NCI-H82 (cell line): ENCODE results near the gene CLIC1.
A peak's percentile ranks its signal among the peaks of the same experiment; 100 is the strongest.

Source experiments
- DNase-seq: peaks from one replicate; lab custom pipeline; 2025; lab: John Stamatoyannopoulos, UW

CLIC1 gene

DNA sequence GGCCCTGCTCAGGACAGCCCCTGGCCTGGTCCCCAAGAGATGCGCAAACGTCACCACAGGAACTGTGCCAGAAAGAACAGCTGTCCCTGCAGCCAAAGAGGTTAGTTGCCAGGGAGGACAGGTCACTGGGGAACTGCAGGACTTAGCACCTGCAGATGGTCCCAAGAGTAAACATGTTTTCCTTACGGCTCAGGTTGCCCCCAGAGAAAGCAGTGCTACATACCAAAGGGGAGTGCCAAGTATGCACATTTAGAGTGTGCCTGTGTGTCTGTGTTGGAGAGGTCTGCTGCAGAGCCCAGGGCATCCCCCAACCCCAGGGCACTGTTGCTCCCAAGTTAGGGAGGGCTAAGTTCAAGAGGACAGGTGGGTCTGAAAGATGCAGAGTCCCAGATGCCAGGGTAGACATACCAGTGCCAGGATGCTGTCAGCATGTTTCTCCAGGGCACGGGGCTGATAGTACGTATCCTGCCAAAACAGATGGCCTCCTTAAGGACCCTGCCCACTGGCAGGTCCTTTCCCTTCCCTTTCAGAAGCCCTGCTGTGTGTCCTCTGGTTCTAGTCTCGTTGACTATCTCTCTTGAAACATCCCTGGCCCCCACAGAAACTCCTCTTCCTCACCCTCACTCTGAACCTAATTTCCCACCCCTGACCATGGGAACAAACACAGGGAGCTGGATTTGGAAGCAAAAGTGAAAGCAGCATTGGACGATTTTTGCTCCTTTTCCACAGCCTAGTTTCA, 34.5 kb downstream of the CLIC1 start:
- peak; percentile 46 for DNase-seq

DNA sequence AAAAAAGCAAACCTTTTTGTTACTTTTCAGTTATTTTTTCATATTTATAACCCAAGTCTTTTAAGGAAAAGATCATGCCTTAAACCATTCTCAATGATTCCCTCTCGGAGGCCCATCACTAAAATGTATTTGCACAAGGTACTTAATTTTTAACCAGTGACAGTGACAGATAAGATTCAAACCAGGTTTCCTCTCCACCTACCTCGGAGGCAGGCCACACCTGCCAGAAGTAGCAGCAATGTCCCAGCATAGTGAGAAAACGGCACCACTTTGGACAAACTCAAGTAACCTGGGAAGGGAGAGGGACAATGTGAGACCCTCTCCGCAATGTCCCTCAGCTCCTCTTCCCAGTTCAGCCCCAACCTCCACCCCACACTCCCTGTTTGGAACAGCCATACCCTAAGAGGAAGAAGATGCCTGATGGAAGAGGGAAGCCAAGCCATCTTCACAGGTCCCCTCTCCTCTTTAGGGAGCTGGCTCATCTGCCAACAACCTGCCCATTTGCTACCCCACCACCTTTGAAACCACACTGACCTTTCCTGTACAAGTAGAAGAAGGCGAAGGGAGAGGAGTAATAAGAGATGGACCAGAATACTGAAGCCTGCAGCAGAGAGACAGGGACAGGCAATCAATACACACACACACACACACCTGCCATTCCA, 35.5 kb downstream of the CLIC1 start:
- no peak for DNase-seq

DNA sequence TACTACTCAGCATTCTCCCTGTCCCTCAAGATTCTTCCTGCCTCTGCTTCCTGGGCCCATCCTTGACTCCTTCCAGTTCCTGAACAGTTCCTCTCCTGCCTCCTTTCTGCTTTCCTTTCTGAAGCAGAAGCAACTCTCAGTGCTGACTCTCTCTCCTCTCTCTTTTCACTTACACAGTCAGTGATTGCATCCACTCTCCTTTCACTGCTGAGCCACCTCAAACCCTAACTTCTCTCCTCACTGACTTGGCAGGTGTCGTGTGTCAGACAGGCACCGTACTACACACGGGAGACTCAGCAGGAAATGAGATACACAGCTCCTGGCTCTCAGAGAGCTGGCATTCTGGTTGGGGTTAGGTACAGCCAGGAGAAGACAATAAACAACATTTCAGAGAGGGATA, 38.8 kb downstream of the CLIC1 start:
- no peak for DNase-seq

DNA sequence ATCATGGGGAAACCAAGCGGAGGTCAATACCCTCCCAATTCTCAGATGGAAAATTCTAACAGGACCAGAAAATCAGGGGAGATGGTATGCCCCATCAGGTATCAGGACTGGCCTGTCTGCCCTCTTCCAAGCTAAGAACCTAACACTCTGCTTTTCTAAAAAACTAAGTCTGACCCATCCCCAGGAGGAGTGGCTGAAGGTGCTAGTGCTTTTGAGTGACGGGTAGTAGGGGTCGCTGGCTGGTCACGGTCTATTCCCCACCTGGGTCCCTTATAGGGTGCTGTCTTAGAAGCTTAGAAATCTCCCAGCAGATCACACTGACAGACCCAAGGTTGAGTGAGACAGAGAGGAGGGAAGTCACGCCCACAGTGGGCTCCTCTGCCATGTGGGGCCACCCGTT, 42.8 kb downstream of the CLIC1 start:
- DNase-seq: no peak

DNA sequence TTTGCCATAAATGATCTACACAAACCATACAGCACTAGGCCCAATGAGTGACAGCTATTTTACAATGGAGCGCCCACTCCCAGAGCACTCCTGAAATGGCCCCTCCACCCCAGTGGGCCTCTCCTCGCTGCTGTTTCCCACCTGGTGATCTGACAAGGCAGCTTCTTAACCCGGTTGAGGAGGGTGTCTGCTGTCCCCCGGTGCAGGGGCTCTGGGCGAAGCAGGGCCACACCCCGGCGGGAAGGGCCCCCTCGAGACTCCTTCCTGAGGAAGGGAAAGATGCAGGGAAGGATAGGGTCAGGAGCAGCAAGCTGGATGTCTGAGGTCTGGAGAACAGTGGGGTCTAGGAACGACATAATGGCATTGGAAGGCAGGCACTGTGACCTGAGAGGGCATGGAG, 43.4 kb downstream of the CLIC1 start:
- DNase-seq: no peak

DNA sequence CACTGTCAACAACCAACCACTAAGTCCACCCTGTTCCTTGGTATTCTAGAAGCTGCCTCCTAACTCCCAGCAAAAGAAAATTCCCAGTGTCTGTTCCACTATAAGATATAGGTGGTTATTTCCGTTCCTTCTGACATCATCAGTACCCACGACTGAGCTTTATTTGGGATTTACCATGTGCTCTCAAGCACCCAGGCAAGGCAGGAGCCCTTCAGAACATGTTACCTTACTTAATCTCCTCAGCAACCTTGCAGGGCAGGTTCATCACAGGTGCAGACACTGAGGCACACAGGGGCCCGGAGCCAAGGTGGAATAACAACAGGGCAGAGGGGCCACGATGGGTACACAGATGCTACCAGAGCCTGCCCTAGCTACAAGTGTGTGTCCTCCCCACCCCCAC, 44.0 kb downstream of the CLIC1 start:
- no peak for DNase-seq

DNA sequence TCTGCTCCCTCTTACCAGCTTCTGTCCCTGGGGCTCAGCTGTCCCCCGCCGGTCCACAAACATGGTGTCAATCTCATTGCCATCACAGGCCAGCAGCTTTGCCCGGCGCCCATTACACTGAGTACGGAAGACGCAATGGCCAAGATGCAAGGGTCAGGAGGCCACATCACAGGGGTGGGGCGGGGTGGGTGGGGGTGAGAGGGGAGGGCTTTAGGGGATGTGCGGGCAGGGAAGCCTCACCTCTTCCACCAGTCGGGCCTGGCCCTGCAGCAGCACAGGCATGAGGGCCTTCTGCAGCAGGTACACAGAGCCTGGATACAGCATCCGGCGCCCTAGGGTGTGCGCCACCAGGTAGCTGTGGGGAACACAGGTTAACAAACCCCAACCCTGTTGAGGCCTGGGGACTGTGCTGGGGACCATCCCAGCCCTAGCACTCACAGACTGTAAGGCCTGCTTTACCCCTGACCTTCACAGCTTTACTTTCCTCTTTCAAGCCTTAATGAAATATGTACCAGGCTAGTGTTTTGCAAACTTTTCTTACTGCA, 44.7 kb downstream of the CLIC1 start:
- DNase-seq: no peak

DNA sequence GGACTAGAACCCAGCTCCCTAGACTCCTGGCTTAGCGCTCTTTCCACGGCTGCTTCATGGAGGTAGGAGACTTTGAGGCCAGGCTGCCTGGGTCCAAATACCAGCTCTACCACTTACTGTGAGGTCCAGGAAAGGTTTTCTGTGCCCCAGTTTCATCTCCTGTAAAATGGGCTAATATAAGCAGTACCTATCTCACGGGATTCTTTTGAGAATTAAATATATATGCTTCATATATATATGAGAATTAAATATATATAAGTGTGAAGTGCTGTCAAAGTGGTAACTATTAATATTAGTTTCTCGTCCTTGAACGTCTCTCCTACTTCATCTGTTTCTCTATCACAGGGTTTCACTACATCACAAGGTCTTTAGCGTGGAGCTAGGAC, 45.3 kb downstream of the CLIC1 start:
- DNase-seq: no peak

DNA sequence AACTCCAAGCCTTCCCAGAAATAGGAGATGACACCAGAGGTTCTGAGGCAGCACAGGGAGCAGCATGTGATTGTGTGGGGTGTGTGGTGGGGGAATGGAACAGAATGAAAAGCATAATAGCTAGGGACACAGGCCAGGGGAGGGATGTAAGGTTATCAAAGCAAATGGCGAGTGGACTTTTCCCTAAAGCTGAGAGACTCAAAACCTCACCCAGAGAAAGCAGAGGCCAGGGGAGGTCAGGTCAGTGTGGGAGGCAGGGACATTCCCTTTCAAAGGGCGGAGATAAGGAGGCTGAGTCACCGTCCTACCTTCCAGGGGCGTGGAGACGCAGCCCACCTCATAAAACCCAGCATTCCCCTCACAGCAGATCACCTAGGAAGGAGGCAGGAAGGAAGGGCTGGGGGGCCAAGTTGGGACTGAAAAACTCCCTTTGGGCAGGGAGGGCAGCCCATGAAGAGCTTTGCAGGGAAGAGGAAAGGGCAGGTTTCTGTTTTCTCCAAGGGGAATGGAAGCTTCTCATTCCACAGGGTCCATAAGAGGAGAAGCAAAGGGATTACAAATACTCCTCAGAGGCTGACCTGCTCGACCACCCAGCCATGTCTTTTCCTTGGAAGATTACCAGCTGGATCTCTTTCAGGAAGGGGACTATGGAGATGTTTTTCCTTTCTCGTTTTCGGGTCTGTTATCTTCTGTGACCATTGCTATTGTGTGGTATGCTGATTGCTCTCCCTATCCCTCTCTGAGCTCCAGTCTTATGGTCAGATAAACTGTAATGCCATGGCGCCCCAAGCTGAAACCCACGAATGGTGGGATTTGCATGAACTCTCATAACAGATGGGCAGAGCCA, 45.9 kb downstream of the CLIC1 start:
- DNase-seq: no peak

DNA sequence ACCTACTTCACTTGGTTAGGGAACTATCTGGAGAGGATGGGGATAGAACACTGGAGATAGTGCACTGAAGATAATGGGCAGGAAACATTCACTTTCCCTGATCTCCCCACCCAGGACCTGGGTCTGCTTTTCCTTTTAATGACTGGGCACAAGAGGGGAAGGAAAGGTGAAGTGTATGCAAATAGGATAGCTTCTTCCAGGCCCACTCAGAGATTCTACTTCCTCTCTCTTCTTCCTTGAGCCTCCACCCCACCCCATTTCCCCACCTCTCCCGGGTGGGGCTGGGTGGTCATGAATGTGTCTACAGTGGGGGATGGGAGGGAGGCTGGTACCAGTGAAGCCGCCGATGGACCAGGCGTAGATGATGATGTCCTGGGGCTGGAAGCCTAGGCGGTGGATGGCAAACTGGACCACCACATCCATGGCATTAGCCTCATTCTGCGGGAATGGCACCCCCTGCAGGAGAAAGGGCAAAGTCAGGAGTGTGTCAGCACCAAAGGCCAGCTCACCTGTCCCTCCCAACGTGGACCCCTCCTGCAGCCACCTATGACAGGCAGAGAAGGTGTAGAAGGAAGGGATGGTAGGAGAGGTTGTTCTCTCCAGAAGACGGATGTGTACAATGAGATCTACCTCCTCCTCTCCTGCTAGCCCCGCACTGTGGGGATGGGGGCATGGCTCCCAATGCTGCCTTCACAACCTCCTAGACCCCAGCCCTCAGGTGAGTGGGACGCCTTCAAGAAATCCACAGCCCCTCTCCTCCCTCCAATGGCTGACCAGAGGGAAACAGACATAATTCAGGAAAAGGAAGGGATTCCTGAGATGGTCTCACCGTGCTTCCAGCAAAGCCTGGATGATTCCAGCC, 46.9 kb downstream of the CLIC1 start:
- no peak for DNase-seq

DNA sequence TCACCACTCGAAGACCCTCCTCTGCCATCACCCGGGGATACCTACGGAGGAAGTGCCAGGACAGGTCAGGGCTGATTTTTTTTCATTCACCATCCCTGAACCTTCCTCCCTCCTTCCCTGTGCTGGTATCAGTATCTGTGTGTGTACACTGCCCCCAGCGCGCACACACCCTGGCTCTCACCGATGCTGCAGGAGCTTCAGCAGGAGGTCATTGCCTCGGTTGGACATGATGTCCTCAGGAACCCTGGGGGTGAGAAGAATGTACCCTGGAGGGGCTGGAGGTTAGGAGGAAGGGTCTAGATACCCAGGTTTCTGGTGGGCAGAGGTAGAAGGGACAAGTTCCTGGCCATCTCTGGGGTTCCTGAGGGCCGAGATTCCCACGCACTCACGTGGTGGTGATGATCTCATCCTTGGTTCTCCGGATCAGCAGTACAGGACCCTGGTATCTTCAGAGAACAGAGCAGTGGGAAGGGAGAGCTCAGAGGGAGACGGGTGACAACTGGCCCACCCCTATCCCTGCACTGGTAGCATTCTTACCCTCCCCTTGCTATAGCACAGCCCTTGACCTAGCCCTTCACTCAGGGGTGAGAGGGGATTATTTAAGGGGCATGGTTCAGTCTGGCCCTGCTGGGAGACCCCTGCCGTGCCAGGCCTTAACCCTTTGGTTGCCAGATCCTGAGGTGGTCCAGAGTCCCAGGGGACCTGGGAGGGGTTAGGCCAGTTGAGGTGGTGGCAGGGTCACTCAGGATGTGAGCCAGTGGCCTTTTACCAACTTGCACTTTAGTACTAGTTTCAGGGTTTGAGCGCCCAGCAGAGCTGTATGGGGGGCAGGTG, 48.3 kb downstream of the CLIC1 start:
- DNase-seq: no peak

DNA sequence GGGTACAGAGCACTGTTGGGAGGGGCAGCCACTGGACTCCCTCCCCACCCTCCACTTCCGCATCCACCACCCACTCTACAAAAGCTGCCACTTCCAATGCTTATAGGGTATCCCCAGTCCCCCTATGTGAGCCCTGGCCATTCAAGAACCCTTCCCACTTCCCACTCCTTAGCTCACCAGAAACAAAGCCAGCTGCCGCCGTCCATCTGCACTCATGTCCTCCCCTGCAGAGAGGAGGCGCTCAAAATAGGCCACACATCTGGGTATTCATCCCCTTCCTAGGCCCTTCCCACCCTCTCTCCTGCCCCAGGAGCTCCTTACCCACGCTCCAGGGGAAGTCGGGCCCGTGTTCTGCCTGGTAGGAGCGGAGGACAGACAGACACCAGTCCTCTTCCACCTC, 49.0 kb downstream of the CLIC1 start:
- DNase-seq: no peak

DNA sequence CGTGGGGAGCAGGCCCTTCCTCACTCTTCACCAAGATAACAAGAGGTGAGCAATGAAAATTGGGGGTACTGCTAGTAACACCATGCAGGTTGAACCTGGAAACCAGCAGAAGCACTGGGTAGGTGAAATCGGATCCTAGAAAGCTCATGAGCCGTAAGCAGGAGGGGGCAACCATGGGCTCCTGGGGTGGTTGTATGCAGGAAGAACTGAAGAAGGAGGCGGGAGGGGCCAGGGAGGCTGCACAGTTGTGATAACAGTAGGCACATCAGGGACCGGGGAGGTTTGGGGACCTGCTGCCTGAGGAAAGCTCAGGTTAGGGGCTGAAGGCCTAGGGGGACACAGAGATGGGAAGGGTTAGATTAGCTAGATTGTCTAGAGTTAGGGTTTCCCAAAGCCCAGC, 49.8 kb downstream of the CLIC1 start:
- no peak for DNase-seq

DNA sequence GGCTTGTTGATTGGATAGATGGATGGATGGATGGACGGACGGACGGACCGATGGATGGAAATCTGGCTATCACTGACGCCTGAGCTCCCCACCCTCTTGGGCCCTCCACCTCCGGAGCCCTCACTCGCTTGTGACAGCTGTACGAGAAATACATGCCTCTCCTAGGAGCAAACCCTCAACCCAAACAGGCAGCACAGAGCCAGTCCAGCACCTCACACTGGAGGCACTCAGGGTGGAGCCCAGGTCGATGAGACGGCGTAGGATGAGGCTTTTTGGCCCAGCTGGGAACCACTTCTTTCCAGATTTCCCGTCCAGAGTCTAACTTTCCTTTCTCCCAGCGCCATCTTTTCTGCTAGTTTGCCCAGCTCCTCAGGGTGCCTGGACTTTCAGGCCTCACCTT, 52.7 kb downstream of the CLIC1 start:
- no peak for DNase-seq

DNA sequence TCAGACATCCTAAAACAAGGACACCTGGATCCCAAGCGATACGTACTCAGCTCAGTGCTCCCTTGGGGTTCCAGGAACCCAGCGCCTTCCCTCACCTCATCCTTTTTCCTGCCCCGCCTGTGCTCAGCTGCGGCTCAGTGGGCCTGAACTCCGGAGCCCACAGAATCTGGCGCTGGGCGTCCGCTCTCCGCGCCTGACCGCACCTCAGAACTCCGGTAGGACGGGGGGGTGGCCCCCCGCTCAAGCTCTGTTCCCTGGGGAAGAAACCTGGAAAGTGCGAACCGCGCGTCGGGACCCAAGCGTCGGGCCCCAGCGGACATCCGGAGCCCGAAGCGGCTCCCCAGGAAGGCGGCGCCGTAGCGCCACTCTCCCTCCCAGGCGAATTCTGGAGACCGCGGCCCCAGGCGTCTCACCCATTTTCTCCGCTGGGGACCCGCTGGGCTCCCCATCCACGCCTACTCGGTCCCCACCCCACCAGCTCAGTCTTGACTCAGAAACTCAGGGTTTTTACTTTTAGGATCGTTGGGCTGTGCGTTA, 55.1 kb downstream of the CLIC1 start:
- DNase-seq: no peak
